MG63 (cell line): ENCODE measurements around the gene POLR2E. TPM values are rescaled to one million over a fixed set of nuclear protein-coding genes. Genes with fewer than 3 reads are reported as not detected.

ENCODE experiments used
- DNase-seq: peaks from one replicate; pipeline ENCODE4 v3.0.0-alpha.2; 2020
- H3K27me3 ChIP-seq: fragments of 250-450 bp; sonication (Bioruptor Pico); 2 replicates; pipeline ENCODE4 v1.5.1; 2020; ENCODE audit warnings: mild to moderate bottlenecking, moderate library complexity
- H3K36me3 ChIP-seq: fragments of 250-450 bp; sonication (Bioruptor Pico); 2 replicates; pipeline ENCODE4 v1.5.1; 2020; ENCODE audit warnings: mild to moderate bottlenecking, moderate library complexity
- H3K4me3 ChIP-seq: fragments of 250-450 bp; sonication (Bioruptor Pico); 2 replicates; pipeline ENCODE4 v1.5.1; 2020; ENCODE audit warnings: mild to moderate bottlenecking, moderate library complexity
- H3K9me3 ChIP-seq: fragments of 250-450 bp; sonication (Bioruptor Pico); 2 replicates; pipeline ENCODE4 v1.5.1; 2020; ENCODE audit warnings: mild to moderate bottlenecking, moderate library complexity
- total RNA-seq: library from RNA; depleted of rRNA; stranded (reverse); fragments of >200 nt; shearing (Covaris generic); gene quantifications from 2 replicates; pipeline ENCODE4 v1.2.3, GENCODE V29; 2014; ENCODE audit warnings: low replicate concordance

POLR2E gene
- total RNA-seq, 1 experiment from 2014 or later: 157 TPM

DNA sequence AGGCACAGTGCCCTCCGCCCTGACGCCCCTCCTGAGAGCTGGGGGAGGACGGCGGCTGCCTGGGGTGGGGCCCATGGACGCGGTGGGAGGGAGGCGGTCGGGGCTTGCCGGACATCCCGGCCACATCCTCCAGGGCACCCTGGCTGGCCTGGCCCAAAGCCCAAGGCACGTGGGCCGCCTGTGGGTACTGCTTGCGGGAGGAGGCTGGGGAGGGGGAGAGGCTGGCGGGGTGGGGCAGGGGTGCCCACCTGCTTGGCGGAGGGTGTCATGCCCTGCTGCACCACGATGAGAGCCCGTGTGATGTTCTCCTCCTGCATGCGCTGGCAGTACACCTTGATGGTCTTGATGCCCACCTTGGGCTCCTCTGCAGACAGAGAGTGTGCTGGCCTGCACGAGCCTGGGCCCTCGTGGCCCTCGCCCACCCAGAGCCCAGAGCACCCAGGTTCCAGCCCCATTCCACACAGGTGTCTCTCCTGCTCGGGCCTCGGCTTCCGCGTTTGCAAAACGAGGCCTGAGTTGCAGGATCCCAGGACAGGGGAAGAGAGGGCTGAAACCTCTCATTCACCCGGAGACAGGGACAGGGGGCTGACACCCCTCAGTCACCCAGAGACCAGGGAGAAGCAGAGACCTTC lies 3.5 kb downstream of the POLR2E start:
- Histone ChIP-seq H3K9me3 (no peaks in the 10 kb centered on the region), H3K4me3 (no peak overlapping the region), H3K36me3 (peaks cover 6% of the 10 kb centered on the region), H3K27me3 (no peaks in the 10 kb centered on the region)
- no peak for DNase-seq

- Histone ChIP-seq H3K4me3 (no peak overlapping the region), H3K27me3 (no peaks in the 10 kb centered on the region), H3K36me3 (peaks cover 6% of the 10 kb centered on the region), H3K9me3 (no peaks in the 10 kb centered on the region)
- DNase-seq: no peak
These were observed 4.2 kb downstream of the POLR2E start for GRCh38 chr19:1090731-1091543.

GRCh38 chr19:1089891-1090290 lies 5.3 kb downstream of the POLR2E start:
- DNase-seq: no peak
- peaks cover 6% of the 10 kb centered on the region for H3K36me3 ChIP-seq
- no peak overlapping the region for H3K4me3 ChIP-seq
- no peaks in the 10 kb centered on the region for H3K27me3 ChIP-seq
- H3K9me3 ChIP-seq: no peaks in the 10 kb centered on the region

GRCh38 chr19:1089126-1089771 lies 5.9 kb downstream of the POLR2E start:
- Histone ChIP-seq H3K27me3 (no peaks in the 10 kb centered on the region), H3K36me3 (peaks cover 6% of the 10 kb centered on the region), H3K4me3 (no peak overlapping the region), H3K9me3 (no peaks in the 10 kb centered on the region)
- DNase-seq: no peak

GRCh38 chr19:1088416-1089010 lies 6.7 kb downstream of the POLR2E start:
- DNase-seq: no peak
- no peak overlapping the region for H3K4me3 ChIP-seq
- H3K9me3 ChIP-seq: no peaks in the 10 kb centered on the region
- peaks cover 6% of the 10 kb centered on the region for H3K36me3 ChIP-seq
- no peaks in the 10 kb centered on the region for H3K27me3 ChIP-seq

DNA sequence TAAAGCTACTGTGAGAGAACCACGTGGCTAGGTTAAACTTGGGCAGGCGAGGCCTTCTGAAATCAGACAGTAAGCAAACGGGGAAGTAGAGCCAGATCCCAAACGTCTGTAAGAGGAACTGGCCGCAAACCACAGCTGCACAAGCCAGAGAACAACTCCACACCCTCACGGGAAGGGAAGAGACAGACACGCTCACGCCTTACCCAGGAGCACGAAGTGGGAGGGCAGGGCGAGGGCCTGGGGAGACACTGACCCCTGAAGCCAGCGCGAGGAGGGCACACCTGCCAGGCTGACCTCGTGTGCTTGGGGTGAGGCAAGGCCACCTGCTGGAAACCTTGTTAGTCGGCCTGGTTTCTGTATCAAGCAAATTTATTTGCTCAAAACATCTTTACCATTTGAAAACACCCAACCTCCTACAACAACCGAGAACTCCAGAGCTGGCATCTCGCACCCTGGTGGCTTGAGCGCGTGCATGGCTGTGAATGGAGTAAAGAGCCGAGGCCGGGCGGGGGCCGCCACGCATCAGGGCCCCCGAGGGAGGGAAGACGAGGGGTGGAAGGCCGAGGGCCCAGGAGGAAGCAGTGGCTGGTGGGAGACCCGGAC lies 7.3 kb downstream of the POLR2E start:
- Histone ChIP-seq H3K36me3 (peaks cover 6% of the 10 kb centered on the region), H3K4me3 (no peak overlapping the region), H3K9me3 (no peaks in the 10 kb centered on the region), H3K27me3 (no peaks in the 10 kb centered on the region)
- DNase-seq: no peak

- DNase-seq: no peak
- Histone ChIP-seq H3K4me3 (no peak overlapping the region), H3K27me3 (no peaks in the 10 kb centered on the region), H3K9me3 (no peaks in the 10 kb centered on the region), H3K36me3 (no peaks in the 10 kb centered on the region; the same call in 1 of the 2 replicates)
These were observed 8.6 kb downstream of the POLR2E start for GRCh38 chr19:1086613-1087012.

- Histone ChIP-seq H3K36me3 (no peaks in the 10 kb centered on the region; the same call in 1 of the 2 replicates), H3K27me3 (no peaks in the 10 kb centered on the region), H3K9me3 (no peaks in the 10 kb centered on the region), H3K4me3 (no peak overlapping the region)
- no peak for DNase-seq
These were observed 9.3 kb downstream of the POLR2E start for GRCh38 chr19:1085676-1086442.

DNA sequence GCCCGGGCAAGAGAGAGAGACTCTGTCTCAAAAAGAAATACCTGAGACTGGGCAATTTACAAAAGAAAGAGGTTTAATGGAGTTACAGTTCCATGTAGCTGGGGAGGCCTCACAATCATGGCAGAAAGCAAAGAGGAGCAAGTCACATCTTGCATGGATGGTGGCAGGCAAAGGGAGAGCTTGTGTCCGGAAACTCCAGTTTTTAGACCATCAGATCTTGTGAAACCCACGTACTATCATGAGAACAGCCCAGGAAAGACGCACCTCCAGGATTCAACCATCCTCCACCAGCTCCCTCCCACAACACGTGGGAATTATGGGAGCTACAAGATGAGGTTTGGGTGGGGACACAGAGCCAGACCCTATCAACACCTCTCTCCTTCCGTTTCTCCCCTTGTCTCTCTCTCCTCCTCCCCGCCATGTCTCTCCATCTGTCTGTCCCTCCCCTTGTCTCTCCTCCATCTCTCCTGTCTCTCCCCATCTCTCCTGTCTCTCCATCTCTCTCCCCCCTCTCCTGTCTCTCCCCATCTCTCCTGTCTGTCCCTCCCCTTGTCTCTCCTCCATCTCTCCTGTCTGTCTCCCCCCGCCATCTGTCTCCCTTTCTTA lies 10.0 kb downstream of the POLR2E start:
- Histone ChIP-seq H3K9me3 (no peaks in the 10 kb centered on the region), H3K27me3 (no peaks in the 10 kb centered on the region), H3K36me3 (no peaks in the 10 kb centered on the region; the same call in 1 of the 2 replicates), H3K4me3 (no peak overlapping the region)
- DNase-seq: no peak

- Histone ChIP-seq H3K27me3 (no peaks in the 10 kb centered on the region), H3K9me3 (no peaks in the 10 kb centered on the region), H3K4me3 (no peak overlapping the region), H3K36me3 (no peaks in the 10 kb centered on the region)
- no peak for DNase-seq
These were observed 10.9 kb downstream of the POLR2E start for GRCh38 chr19:1084024-1084868.

- Histone ChIP-seq H3K9me3 (no peaks in the 10 kb centered on the region), H3K27me3 (no peaks in the 10 kb centered on the region), H3K4me3 (no peak overlapping the region), H3K36me3 (no peaks in the 10 kb centered on the region)
- no peak for DNase-seq
These were observed 12.0 kb downstream of the POLR2E start for GRCh38 chr19:1082928-1083816.

- DNase-seq: peak; percentile 50
- Histone ChIP-seq H3K4me3 (no peak overlapping the region), H3K27me3 (no peaks in the 10 kb centered on the region), H3K9me3 (no peaks in the 10 kb centered on the region), H3K36me3 (no peaks in the 10 kb centered on the region)
These were observed 12.8 kb downstream of the POLR2E start for GRCh38 chr19:1082165-1082927.

GRCh38 chr19:1081301-1082164 lies 13.6 kb downstream of the POLR2E start:
- Histone ChIP-seq H3K27me3 (no peaks in the 10 kb centered on the region), H3K4me3 (no peak overlapping the region), H3K36me3 (no peaks in the 10 kb centered on the region), H3K9me3 (no peaks in the 10 kb centered on the region)
- DNase-seq: no peak
